LNCAP (cell line): ENCODE measurements around the gene INF2.

Experiments used
- TF ChIP-seq, protein P1 (sequence below): fragments of 450-650 bp; IDR thresholded peaks from 2 replicates; pipeline ENCODE4 v1.5.1; 2017; ENCODE audit warnings: mild to moderate bottlenecking

Gene INF2

DNA sequence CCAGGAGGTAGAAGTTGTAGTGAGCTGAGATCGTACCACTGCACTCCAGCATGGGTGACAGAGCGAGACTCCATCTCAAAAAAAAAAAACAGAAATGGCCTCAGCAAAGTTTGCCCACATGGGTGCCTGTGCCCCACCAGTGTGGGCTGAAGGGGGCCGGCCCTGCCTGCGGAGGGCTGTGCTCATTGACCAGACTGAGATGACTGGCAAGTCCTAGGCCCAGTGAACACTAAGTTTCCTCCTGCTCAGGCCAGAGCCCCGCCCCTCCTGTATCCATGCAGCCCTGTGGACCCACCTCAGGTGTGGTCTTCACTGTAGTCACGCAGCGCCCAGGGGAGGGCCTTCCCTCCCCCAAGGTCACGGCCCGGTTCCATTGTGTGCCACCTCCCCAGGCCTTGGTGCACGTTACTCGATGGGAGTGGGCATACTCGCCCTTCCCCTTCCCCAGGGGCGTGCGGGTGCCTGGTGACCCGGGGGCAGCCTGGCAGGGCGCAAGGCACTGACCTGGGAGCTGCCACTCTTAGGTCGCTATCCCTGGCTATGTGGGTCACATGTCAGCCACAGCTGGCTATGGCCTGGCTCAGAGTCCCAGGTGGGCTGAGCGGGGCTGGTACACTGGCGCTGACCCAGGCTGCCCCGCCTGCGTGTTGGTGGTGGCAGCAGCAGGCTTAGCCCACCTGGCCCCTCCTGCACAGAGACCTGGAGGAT is 16.1 kb downstream of the INF2 start:
- TF ChIP-seq, protein P1, sequence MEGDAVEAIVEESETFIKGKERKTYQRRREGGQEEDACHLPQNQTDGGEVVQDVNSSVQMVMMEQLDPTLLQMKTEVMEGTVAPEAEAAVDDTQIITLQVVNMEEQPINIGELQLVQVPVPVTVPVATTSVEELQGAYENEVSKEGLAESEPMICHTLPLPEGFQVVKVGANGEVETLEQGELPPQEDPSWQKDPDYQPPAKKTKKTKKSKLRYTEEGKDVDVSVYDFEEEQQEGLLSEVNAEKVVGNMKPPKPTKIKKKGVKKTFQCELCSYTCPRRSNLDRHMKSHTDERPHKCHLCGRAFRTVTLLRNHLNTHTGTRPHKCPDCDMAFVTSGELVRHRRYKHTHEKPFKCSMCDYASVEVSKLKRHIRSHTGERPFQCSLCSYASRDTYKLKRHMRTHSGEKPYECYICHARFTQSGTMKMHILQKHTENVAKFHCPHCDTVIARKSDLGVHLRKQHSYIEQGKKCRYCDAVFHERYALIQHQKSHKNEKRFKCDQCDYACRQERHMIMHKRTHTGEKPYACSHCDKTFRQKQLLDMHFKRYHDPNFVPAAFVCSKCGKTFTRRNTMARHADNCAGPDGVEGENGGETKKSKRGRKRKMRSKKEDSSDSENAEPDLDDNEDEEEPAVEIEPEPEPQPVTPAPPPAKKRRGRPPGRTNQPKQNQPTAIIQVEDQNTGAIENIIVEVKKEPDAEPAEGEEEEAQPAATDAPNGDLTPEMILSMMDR, result no peak

DNA sequence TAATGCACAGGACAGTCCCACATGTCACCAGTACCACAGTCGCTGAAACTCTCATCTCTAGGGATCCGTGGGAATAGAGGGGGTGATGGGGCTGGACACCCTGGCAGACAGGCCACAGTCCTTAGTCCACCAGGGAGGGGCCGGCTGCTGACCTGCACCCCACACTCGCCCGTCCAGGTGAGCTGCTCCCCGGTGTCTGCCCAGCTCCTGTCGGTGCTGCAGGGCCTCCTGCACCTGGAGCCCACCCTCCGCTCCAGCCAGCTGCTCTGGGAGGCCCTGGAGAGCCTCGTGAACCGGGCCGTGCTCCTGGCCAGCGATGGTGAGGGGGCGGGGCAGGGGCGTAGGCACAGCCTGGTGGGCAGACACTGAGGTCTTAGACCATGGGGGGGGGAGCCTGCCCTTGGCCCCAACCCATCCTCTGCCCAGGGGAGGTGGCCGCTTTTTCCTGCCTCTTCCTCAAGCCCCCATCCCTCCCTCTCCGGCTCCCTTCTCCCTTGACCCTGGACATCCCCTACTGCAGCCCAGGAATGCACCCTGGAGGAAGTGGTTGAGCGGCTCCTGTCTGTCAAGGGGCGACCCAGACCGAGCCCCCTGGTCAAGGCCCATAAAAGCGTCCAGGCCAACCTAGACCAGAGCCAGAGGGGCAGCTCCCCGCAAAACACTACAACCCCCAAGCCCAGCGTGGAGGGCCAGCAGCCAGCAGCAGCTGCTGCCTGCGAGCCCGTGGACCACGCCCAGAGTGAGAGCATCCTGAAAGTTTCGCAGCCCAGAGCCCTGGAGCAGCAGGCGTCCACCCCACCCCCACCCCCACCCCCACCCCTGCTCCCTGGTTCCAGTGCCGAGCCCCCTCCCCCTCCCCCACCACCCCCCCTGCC is 17.6 kb downstream of the INF2 start:
- TF ChIP-seq, protein P1, result no peak

DNA sequence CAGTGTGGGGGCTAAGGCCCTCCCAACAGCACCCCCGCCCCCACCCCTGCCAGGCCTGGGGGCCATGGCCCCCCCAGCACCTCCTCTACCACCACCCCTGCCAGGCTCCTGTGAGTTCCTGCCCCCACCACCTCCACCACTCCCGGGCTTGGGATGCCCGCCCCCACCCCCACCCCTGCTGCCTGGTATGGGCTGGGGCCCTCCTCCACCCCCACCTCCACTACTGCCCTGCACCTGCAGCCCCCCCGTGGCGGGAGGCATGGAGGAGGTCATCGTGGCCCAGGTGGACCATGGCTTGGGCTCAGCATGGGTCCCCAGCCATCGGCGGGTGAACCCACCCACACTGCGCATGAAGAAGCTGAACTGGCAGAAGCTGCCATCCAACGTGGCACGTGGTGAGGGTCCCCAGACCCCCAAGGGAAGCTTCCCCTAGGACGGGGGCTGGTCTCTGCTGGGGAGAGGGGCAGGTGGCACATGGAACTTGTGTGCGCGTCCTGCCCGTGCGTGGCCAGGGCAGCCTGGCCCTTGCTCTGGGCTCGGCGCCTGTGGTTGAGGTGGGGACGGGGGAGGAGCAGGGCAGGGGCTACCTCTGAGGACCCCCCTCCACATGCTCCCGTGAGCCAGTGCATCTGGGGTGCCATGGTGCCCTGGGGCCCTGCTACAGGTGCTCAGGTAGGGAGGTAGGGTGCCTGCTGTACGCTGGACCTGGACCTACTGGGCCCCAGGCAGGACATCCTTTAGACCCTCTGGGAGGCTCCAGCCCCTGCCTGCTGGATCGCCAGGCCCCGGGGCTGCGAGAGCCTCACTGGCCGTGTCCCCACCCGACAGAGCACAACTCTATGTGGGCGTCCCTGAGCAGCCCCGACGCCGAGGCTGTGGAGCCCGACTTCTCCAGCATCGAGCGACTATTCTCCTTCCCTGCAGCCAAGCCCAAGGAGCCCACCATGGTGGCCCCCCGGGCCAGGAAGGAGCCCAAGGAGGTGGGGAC is 18.5 kb downstream of the INF2 start:
- TF ChIP-seq, protein P1, result no peak

DNA sequence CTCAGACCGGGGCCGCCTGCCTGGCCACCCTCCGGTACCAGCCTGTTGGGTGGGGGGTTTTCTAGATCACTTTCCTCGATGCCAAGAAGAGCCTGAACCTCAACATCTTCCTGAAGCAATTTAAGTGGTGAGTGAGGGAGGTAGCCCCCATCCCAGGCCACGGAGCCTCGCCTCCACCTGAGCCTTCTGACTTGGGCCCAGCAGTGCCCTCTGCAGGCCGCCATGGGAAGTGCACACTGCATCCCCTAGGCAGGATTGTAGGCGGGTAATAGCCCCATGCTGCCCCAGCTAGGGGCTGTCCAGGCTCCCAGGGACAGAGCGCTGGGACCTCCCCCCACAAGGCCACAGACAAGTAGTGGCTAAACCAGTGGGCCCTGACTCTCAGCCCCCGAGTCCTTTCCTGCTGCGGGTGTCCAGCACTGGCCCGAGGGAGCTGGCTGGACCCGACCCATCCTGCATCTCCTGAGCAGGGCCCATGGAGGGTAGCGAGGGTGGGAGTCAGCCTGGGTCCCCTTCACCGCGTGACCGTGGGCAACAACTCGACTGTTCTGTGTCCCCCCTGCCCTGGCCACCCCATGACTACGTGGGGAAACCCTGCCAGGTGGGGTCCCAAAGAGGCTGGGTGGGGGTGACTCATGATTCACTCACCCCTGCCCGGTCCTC is 19.3 kb downstream of the INF2 start:
- TF ChIP-seq, protein P1, result peak; percentile 99

DNA sequence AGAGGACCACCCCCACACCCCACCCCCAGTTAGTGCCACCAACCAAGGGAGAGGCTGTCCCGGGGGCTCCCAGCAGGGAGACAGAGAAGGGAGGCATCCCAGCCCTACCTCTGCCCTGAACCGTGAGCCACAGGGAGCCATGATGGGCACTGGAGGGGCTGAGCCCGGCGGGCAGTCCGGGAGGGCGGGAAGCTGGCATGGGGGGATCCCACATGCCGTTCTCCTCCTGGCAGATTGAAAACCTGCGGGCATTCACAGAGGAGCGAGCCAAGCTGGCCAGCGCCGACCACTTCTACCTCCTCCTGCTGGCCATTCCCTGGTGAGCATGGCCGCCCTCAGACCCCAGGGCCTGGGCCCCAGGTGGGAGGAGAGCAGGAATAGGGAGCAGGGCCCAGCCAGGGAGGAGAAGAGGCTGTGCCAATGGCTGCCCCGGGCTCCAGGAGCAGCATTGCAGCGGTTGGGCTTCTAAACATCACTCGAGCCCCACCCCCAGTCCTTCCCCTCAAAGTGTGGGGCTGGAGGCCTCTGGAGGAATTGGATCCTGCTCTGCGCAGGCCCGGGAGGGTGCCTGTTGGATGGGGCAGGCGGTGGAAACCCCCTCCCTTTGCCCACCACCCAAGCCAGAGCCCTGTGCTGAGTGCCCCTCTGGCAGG is 20.1 kb downstream of the INF2 start:
- TF ChIP-seq, protein P1, result no peak

DNA sequence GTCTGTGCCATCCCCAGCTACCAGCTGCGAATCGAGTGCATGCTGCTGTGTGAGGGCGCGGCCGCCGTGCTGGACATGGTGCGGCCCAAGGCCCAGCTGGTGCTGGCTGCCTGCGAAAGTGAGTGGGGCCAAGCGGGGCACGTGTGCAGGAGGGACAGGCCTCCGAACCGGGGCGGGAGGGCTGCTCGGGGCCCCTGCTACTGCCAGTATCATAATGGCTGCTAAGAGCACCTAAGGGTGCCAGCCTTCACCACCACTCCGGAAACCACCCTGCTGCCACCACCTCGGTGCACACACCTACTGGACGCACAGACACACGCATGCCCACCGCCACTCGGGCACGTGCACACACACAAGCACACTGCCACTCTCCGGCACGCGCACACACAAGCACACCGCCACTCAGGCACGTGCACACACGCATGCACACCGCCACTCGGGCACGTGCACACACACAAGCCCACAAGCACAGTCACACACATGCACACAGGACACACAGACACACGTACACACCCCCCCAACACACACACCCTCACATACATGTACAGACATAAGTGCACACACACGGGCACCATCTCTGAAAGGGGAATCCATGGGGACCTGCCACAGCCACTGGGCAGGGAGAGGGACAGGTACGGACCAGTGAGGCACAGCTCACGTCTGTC is 20.8 kb downstream of the INF2 start:
- TF ChIP-seq, protein P1, result no peak
